ELR (cell line): Measurements from ENCODE around the gene TMC1.
"Not testable (repeated sequence)": the region's sequence is repeated elsewhere in the genome, so short reads cannot be mapped to it uniquely, and the experiment has no call there.

Experiments used
- DNase-seq: peaks from one replicate; pipeline ENCODE4 v3.0.0-alpha.2; 2015; ENCODE audit warnings: low read depth

The TMC1 gene

GRCh38 chr9:72521416-72521815, at the start of gene TMC1:
Gene TMC1 (plus strand): TSS chr9:72521608. CDS start chr9:72648649, 127,041 bp downstream.
- DNase-seq = not testable (repeated sequence)

- DNase-seq = peak; percentile 84
Measured at GRCh38 chr9:72473474-72474261, 47.7 kb upstream of the TMC1 start.

- peak; percentile 40 for DNase-seq
Measured at GRCh38 chr9:72474676-72475075, 46.7 kb upstream of the TMC1 start.

- no peak for DNase-seq
Measured at GRCh38 chr9:72476100-72476499, 45.3 kb upstream of the TMC1 start.

- peak; percentile 96 for DNase-seq
Measured at GRCh38 chr9:72476617-72477437, 44.6 kb upstream of the TMC1 start.

- DNase-seq = peak; percentile 91
Measured at GRCh38 chr9:72477930-72478518, 43.4 kb upstream of the TMC1 start.

- DNase-seq = peak; percentile 66
Measured at GRCh38 chr9:72478966-72479365, 42.4 kb upstream of the TMC1 start.

- DNase-seq = not testable (repeated sequence)
Measured at GRCh38 chr9:72480261-72480660, 41.1 kb upstream of the TMC1 start.

GRCh38 chr9:72480921-72481320, 40.5 kb upstream of the TMC1 start:
- DNase-seq = peak; percentile 31

- DNase-seq = no peak
Measured at GRCh38 chr9:72485821-72486593, 35.4 kb upstream of the TMC1 start.

- no peak for DNase-seq
Measured at GRCh38 chr9:72486594-72486955, 34.8 kb upstream of the TMC1 start.

GRCh38 chr9:72487665-72488064, 33.7 kb upstream of the TMC1 start:
- DNase-seq = not testable (repeated sequence)

GRCh38 chr9:72489986-72490385, 31.4 kb upstream of the TMC1 start:
- DNase-seq = no peak

GRCh38 chr9:72491242-72491641, 30.2 kb upstream of the TMC1 start:
- no peak for DNase-seq

- DNase-seq = no peak
Measured at GRCh38 chr9:72494051-72494450, 27.4 kb upstream of the TMC1 start.

GRCh38 chr9:72497447-72498046, 23.9 kb upstream of the TMC1 start:
- no peak for DNase-seq

GRCh38 chr9:72506615-72507014, 14.8 kb upstream of the TMC1 start:
- no peak for DNase-seq

- peak; percentile 50 for DNase-seq
Measured at GRCh38 chr9:72509053-72509452, 12.4 kb upstream of the TMC1 start.

- DNase-seq = peak; percentile 65
Measured at GRCh38 chr9:72509635-72510034, 11.8 kb upstream of the TMC1 start.

GRCh38 chr9:72521011-72521410, 397 bp upstream of the TMC1 start:
- DNase-seq = not testable (repeated sequence)

GRCh38 chr9:72524820-72525540, 3.6 kb downstream of the TMC1 start:
- peak; percentile 99 for DNase-seq
